ENCODE measurements around the gene TBC1D9.

GRCh38 chr4:140637836-140638235 lies 118.3 kb downstream of the TBC1D9 start:
- TF ChIP-seq CTCF (IDR thresholded peaks at IDR 0.05) (peak; percentile 74), ZFX (IDR thresholded peaks at IDR 0.05; ENCODE audit: borderline replicate concordance) (no peak)

Data from 22Rv1 (cell line).